GM12873 (cell line): ENCODE measurements around the gene NEURL4.

Source experiments
- CTCF ChIP-seq: IDR thresholded peaks from 2 replicates; pipeline ENCODE4 v1.5.1; 2012; ENCODE audit warnings: low read depth, mild to moderate bottlenecking, moderate library complexity, low read length, control low read depth; ENCODE audit not compliant: insufficient read depth; ENCODE audit errors: missing control alignments

NEURL4 gene

GRCh38 chr17:7295230-7296180, 33.6 kb downstream of the NEURL4 start:
- TF ChIP-seq CTCF: no peak

DNA sequence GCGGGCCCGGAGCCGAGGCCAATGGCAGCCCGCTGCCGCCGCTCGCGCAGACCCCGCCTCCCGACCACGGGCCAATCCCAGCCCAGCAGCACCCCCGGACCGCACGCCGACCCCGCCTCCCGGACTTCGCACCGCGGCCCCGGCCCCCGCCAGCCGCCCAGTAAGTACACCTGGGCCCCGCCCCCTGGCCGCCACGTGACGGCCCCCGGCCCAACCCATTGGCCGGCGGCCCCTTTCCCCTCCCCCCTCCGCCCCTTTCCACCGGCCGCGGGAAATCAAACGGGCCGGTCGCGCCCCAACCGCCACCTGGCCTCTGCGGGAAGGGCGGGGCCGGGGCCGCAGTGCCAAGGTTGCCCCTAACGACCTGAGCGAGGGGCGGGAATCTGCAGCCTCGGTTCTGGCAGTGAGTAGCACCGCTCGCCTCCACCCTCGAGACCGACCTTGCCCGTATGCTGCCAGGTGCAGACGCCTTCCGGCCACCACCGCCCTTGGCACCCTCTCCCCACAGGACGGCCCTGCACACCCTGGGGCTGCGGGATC, 34.5 kb downstream of the NEURL4 start, which contains the start of gene YBX2:
TSS of gene YBX2 (minus strand) at position 26 of the 540 bp plus-strand sequence. CDS start 139 bp downstream, outside the sequence.
- TF ChIP-seq CTCF: no peak

- no peak for TF ChIP-seq CTCF
These were observed 35.1 kb downstream of the NEURL4 start for GRCh38 chr17:7293816-7294613.

GRCh38 chr17:7293159-7293558, 36.0 kb downstream of the NEURL4 start:
- no peak for TF ChIP-seq CTCF

GRCh38 chr17:7292729-7293128, 36.4 kb downstream of the NEURL4 start:
- no peak for TF ChIP-seq CTCF

DNA sequence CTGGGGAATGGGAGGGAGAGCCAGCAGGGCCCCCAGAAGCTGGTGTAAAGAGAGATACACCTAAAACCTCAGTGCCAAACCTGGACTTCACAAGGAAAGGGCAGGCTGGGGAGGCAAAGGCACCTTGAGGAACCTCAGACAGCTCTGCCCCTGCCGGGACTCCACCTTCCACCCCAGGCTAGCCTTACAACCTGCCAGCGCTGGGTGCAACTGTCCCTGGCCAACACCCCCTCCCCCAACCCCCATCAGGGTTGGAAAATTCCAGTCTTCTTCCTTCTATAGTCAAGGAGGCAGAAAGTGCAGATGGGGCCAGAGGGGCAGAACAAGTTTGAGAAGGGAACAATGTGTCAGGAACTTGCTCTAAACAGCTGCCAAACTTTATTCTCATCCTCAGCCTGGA, 36.9 kb downstream of the NEURL4 start:
- TF ChIP-seq CTCF: no peak

DNA sequence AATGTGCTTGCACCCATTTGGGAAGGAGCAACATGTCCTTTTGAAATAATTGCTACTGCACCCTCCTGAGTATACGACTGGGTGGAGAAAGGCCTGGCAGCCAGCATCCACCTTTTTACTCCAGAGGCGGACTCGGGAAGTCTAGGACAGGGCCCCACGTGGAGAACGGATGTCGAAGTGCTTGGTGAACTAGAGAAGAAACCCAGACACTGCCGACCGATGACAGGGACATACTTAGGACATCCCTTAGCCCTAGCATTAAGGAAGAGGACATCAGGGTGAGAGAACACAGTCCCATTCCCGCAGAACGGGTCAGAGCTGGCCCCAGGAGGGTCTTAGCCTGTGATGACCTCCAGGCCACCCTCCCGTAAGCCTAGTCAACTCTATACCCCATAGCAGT, 38.5 kb downstream of the NEURL4 start:
- TF ChIP-seq CTCF: no peak
